SK-N-SH treated with all-trans-retinoic acid at 6 μM for 48 hours (cell line): Measurements from ENCODE around the gene HS3ST4.

Source experiments
- ARNTL ChIP-seq: fragments of 450-650 bp; formaldehyde crosslinking; IDR thresholded peaks from 2 replicates; pipeline ENCODE4 v1.5.0; 2020; ENCODE audit warnings: low read depth, mild to moderate bottlenecking, moderate library complexity, borderline replicate concordance
- PPARA ChIP-seq: fragments of 250-450 bp; sonication (Bioruptor Pico); IDR thresholded peaks from 2 replicates; pipeline ENCODE4 v1.5.0; 2020; ENCODE audit warnings: mild to moderate bottlenecking, borderline replicate concordance
- ZC3H10 ChIP-seq: fragments of 250-450 bp; sonication (Bioruptor Pico); IDR thresholded peaks from 2 replicates; pipeline ENCODE4 v1.5.1; 2021; ENCODE audit warnings: mild to moderate bottlenecking, moderate library complexity
- ZNF565 ChIP-seq: fragments of 450-650 bp; formaldehyde crosslinking; conservative IDR thresholded peaks from 2 replicates; pipeline ENCODE4 v1.5.0; 2020; ENCODE audit warnings: low read depth, mild to moderate bottlenecking, moderate library complexity
- TF ChIP-seq, protein P1 (sequence below): fragments of 250-450 bp; sonication (Bioruptor Pico); IDR thresholded peaks from 2 replicates; pipeline ENCODE4 v1.8.0; 2020; ENCODE audit warnings: mild to moderate bottlenecking, moderate library complexity, borderline replicate concordance
- TF ChIP-seq, protein P2 (sequence below): fragments of 250-450 bp; sonication (Bioruptor Pico); IDR thresholded peaks from 2 replicates; pipeline ENCODE4 v1.5.0; 2020; ENCODE audit warnings: mild to moderate bottlenecking, moderate library complexity

DNA sequence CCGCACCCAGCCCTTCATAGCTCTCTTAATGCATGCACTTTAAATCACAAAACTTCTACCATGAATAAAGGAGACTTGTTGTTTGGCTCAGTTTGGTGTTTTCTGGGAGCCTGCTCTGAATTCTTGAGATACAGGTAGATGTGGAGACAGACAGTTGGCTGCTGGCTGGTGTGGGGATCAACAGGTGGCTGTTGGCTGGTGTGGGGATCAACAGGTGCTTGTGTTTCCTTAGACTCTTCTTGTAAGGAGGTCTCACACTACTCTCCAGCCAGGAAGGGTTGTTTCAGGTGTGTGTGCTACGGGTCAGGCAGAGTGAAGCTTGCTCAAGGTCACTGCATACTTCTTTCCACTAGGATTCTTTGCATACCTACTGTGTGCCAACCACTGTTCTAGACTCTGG is 265.9 kb downstream of the HS3ST4 start:
- TF ChIP-seq ZC3H10 (CRISPR knock-in tag) (no peak), PPARA (CRISPR knock-in tag) (no peak), ZNF565 (CRISPR knock-in tag) (no peak), ARNTL (no peak)
- TF ChIP-seq, protein P1, sequence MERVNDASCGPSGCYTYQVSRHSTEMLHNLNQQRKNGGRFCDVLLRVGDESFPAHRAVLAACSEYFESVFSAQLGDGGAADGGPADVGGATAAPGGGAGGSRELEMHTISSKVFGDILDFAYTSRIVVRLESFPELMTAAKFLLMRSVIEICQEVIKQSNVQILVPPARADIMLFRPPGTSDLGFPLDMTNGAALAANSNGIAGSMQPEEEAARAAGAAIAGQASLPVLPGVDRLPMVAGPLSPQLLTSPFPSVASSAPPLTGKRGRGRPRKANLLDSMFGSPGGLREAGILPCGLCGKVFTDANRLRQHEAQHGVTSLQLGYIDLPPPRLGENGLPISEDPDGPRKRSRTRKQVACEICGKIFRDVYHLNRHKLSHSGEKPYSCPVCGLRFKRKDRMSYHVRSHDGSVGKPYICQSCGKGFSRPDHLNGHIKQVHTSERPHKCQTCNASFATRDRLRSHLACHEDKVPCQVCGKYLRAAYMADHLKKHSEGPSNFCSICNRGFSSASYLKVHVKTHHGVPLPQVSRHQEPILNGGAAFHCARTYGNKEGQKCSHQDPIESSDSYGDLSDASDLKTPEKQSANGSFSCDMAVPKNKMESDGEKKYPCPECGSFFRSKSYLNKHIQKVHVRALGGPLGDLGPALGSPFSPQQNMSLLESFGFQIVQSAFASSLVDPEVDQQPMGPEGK (CRISPR knock-in tag), result no peak
- TF ChIP-seq, protein P2, sequence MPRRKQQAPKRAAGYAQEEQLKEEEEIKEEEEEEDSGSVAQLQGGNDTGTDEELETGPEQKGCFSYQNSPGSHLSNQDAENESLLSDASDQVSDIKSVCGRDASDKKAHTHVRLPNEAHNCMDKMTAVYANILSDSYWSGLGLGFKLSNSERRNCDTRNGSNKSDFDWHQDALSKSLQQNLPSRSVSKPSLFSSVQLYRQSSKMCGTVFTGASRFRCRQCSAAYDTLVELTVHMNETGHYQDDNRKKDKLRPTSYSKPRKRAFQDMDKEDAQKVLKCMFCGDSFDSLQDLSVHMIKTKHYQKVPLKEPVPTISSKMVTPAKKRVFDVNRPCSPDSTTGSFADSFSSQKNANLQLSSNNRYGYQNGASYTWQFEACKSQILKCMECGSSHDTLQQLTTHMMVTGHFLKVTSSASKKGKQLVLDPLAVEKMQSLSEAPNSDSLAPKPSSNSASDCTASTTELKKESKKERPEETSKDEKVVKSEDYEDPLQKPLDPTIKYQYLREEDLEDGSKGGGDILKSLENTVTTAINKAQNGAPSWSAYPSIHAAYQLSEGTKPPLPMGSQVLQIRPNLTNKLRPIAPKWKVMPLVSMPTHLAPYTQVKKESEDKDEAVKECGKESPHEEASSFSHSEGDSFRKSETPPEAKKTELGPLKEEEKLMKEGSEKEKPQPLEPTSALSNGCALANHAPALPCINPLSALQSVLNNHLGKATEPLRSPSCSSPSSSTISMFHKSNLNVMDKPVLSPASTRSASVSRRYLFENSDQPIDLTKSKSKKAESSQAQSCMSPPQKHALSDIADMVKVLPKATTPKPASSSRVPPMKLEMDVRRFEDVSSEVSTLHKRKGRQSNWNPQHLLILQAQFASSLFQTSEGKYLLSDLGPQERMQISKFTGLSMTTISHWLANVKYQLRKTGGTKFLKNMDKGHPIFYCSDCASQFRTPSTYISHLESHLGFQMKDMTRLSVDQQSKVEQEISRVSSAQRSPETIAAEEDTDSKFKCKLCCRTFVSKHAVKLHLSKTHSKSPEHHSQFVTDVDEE (CRISPR knock-in tag), result no peak
